HEK293 (cell line): ENCODE measurements around the gene HSD17B14.
A peak's percentile ranks its signal among the peaks of the same experiment; 100 is the strongest.

ENCODE experiments used
- EGR2 ChIP-seq: fragments of 450-650 bp; formaldehyde crosslinking; IDR thresholded peaks from 2 replicates; pipeline ENCODE4 v1.5.1; 2016; ENCODE audit warnings: low read depth, missing biosample characterization, missing genetic modification characterization
- GFI1B ChIP-seq: fragments of 450-650 bp; formaldehyde crosslinking; IDR thresholded peaks from 2 replicates; pipeline ENCODE4 v1.5.1; 2016; ENCODE audit warnings: missing biosample characterization, missing genetic modification characterization
- HOXC10 ChIP-seq: sonication (generic); formaldehyde crosslinking; IDR thresholded peaks from 2 replicates; pipeline ENCODE4 v1.8.1; 2023; ENCODE audit warnings: mild to moderate bottlenecking, missing genetic modification reagents
- INSM2 ChIP-seq: fragments of 450-650 bp; formaldehyde crosslinking; IDR thresholded peaks from 2 replicates; pipeline ENCODE4 v1.5.1; 2016; ENCODE audit warnings: missing biosample characterization, missing genetic modification characterization
- PRDM1 ChIP-seq: fragments of 450-650 bp; formaldehyde crosslinking; IDR thresholded peaks from 2 replicates; pipeline ENCODE4; 2016; ENCODE audit warnings: missing biosample characterization, missing genetic modification characterization
- SCRT1 ChIP-seq: fragments of 450-650 bp; formaldehyde crosslinking; IDR thresholded peaks from 2 replicates; pipeline ENCODE4 v1.5.1; 2016; ENCODE audit warnings: missing biosample characterization, missing genetic modification characterization, borderline replicate concordance
- TCF7L2 ChIP-seq: IDR thresholded peaks from 2 replicates; pipeline ENCODE4 v1.6.1; 2011; ENCODE audit warnings: low read depth, mild to moderate bottlenecking, inconsistent platforms, low read length, moderate library complexity, borderline replicate concordance
- ZBTB26 ChIP-seq: fragments of 450-650 bp; formaldehyde crosslinking; optimal IDR thresholded peaks from 2 replicates; pipeline ENCODE3; 2016; ENCODE audit warnings: missing biosample characterization, mild to moderate bottlenecking, missing genetic modification characterization
- ZFHX2 ChIP-seq: fragments of 450-650 bp; formaldehyde crosslinking; conservative IDR thresholded peaks from 2 replicates; pipeline ENCODE4 v1.5.1; 2016; ENCODE audit warnings: missing biosample characterization, missing genetic modification characterization
- ZNF121 ChIP-seq: fragments of 450-650 bp; formaldehyde crosslinking; IDR thresholded peaks from 2 replicates; pipeline ENCODE4 v1.5.1; 2016; ENCODE audit warnings: missing biosample characterization, missing genetic modification characterization
- ZNF138 ChIP-seq: fragments of 450-650 bp; formaldehyde crosslinking; IDR thresholded peaks from 2 replicates; pipeline ENCODE4 v1.5.1; 2016; ENCODE audit warnings: missing biosample characterization, missing genetic modification characterization, borderline replicate concordance
- ZNF16 ChIP-seq: fragments of 450-650 bp; formaldehyde crosslinking; IDR thresholded peaks from 2 replicates; pipeline ENCODE4 v1.5.1; 2016; ENCODE audit warnings: low read depth, missing biosample characterization, missing genetic modification characterization
- ZNF18 ChIP-seq: fragments of 450-650 bp; formaldehyde crosslinking; IDR thresholded peaks from 2 replicates; pipeline ENCODE4 v1.5.1; 2016; ENCODE audit warnings: missing biosample characterization, missing genetic modification characterization
- ZNF311 ChIP-seq: fragments of 450-650 bp; formaldehyde crosslinking; IDR thresholded peaks from 2 replicates; pipeline ENCODE4 v1.5.1; 2017; ENCODE audit warnings: missing biosample characterization, missing genetic modification characterization, borderline replicate concordance
- ZNF341 ChIP-seq: fragments of 450-650 bp; formaldehyde crosslinking; IDR thresholded peaks from 2 replicates; pipeline ENCODE4; 2016; ENCODE audit warnings: low read depth, missing biosample characterization, missing genetic modification characterization
- ZNF529 ChIP-seq: fragments of 450-650 bp; formaldehyde crosslinking; IDR thresholded peaks from 2 replicates; pipeline ENCODE4 v1.5.1; 2017; ENCODE audit warnings: missing genetic modification characterization, missing biosample characterization; ENCODE audit not compliant: insufficient replicate concordance
- ZNF549 ChIP-seq: fragments of 450-650 bp; IDR thresholded peaks from 2 replicates; pipeline ENCODE4 v1.5.1; 2018; ENCODE audit warnings: missing biosample characterization, missing genetic modification characterization, mild to moderate bottlenecking, inconsistent platforms, moderate library complexity
- ZNF561 ChIP-seq: fragments of 450-650 bp; IDR thresholded peaks from 2 replicates; pipeline ENCODE4 v1.5.1; 2018; ENCODE audit warnings: missing biosample characterization, missing genetic modification characterization, borderline replicate concordance
- ZNF600 ChIP-seq: fragments of 450-650 bp; formaldehyde crosslinking; IDR thresholded peaks from 2 replicates; pipeline ENCODE4 v1.5.1; 2016; ENCODE audit warnings: missing biosample characterization, missing genetic modification characterization
- ZNF621 ChIP-seq: fragments of 450-650 bp; formaldehyde crosslinking; IDR thresholded peaks from 2 replicates; pipeline ENCODE4 v1.5.1; 2017; ENCODE audit warnings: missing biosample characterization, missing genetic modification characterization
- ZNF660 ChIP-seq: fragments of 450-650 bp; IDR thresholded peaks from 2 replicates; pipeline ENCODE4 v1.5.1; 2018; ENCODE audit warnings: missing biosample characterization, mild to moderate bottlenecking, missing genetic modification characterization
- ZNF677 ChIP-seq: fragments of 450-650 bp; IDR thresholded peaks from 2 replicates; pipeline ENCODE4 v1.5.0; 2018; ENCODE audit warnings: missing biosample characterization, mild to moderate bottlenecking, missing genetic modification characterization, moderate library complexity
- TF ChIP-seq, protein P1 (sequence below): fragments of 450-650 bp; formaldehyde crosslinking; IDR thresholded peaks from 2 replicates; pipeline ENCODE4 v1.5.1; 2016; ENCODE audit warnings: missing biosample characterization, missing genetic modification characterization
- TF ChIP-seq, protein P2 (sequence below): fragments of 450-650 bp; formaldehyde crosslinking; IDR thresholded peaks from 2 replicates; pipeline ENCODE4 v1.5.1; 2016; ENCODE audit warnings: missing biosample characterization, missing genetic modification characterization
- TF ChIP-seq, protein P3 (sequence below): fragments of 450-650 bp; formaldehyde crosslinking; IDR thresholded peaks from 2 replicates; pipeline ENCODE4 v1.5.1; 2016; ENCODE audit warnings: missing biosample characterization, missing genetic modification characterization, borderline replicate concordance
- TF ChIP-seq, protein P4 (sequence below): fragments of 450-650 bp; formaldehyde crosslinking; IDR thresholded peaks from 2 replicates; pipeline ENCODE4 v1.5.1; 2016; ENCODE audit warnings: missing biosample characterization, missing genetic modification characterization

HSD17B14 gene

DNA sequence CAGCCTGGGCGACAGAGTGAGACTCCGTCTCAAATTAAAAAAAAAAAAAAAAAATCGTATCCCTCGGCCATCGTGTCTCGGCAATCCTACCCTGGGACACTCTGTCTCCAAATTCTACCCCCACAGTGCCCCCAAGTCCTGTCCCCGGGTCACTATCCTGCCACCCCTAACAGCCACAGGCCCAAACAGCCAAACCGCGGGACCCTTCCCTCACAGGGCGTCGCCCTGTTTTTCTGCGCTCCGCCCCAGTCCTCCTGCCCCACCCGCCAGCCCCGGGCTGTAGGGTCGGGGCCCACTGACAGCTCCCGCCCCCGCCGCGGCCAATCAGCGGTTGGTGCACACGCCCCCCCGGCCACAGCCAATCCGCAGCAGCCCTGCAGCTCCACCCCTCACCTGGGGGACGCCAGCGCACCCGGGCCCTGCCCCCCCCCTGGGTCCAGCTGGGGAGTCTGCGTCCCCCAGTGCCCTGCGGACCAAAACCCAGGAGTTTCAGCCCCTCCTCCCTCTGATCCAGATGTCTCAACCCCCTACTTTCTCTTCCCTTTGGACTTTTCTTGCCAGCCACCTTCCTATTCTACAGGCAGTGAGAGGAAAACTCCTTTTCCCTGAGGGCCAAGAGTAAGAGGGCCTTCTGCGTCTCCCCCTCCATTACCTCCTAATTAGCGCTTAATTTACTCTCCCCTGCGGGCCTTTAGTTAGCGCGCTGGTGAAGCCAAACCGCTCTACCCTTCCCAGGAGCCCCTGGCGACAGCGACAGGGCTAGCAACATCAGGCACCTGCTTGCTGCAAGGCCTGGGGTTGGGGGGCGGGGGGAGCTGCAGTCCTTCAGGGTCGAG, 24.0 kb downstream of the HSD17B14 start (continued):
- TF ChIP-seq TCF7L2: no peak
- 0 out of 2 replicates have a peak, but pooled peaks have one; percentile 33 for TF ChIP-seq ZNF341 (tag by site-specific recombination)
- no peak for TF ChIP-seq GFI1B (tag by site-specific recombination)
- 0 out of 2 replicates have a peak, but pooled peaks have one; percentile 47 for TF ChIP-seq ZNF121 (tag by site-specific recombination)
- TF ChIP-seq, protein P1, sequence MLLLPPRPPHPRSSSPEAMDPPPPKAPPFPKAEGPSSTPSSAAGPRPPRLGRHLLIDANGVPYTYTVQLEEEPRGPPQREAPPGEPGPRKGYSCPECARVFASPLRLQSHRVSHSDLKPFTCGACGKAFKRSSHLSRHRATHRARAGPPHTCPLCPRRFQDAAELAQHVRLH (tag by site-specific recombination): peak; percentile 9; the same call in 1 of the 2 replicates
- no peak for TF ChIP-seq INSM2 (tag by site-specific recombination)
- TF ChIP-seq ZNF311 (tag by site-specific recombination): no peak
- TF ChIP-seq ZNF16: no peak
- TF ChIP-seq ZNF660: no peak
- TF ChIP-seq ZNF561: 0 out of 2 replicates have a peak, but pooled peaks have one; percentile 39
- TF ChIP-seq ZNF621 (tag by site-specific recombination): no peak
- TF ChIP-seq PRDM1: peak; percentile 98
- TF ChIP-seq SCRT1: no peak
- TF ChIP-seq ZNF138 (tag by site-specific recombination): no peak
- TF ChIP-seq, protein P2, sequence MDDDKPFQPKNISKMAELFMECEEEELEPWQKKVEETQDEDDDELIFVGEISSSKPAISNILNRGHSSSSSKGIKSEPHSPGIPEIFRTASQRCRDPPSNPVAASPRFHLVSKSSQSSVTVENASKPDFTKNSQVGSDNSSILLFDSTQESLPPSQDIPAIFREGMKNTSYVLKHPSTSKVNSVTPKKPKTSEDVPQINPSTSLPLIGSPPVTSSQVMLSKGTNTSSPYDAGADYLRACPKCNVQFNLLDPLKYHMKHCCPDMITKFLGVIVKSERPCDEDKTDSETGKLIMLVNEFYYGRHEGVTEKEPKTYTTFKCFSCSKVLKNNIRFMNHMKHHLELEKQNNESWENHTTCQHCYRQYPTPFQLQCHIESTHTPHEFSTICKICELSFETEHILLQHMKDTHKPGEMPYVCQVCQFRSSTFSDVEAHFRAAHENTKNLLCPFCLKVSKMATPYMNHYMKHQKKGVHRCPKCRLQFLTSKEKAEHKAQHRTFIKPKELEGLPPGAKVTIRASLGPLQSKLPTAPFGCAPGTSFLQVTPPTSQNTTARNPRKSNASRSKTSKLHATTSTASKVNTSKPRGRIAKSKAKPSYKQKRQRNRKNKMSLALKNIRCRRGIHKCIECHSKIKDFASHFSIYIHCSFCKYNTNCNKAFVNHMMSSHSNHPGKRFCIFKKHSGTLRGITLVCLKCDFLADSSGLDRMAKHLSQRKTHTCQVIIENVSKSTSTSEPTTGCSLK: no peak
- TF ChIP-seq, protein P3, sequence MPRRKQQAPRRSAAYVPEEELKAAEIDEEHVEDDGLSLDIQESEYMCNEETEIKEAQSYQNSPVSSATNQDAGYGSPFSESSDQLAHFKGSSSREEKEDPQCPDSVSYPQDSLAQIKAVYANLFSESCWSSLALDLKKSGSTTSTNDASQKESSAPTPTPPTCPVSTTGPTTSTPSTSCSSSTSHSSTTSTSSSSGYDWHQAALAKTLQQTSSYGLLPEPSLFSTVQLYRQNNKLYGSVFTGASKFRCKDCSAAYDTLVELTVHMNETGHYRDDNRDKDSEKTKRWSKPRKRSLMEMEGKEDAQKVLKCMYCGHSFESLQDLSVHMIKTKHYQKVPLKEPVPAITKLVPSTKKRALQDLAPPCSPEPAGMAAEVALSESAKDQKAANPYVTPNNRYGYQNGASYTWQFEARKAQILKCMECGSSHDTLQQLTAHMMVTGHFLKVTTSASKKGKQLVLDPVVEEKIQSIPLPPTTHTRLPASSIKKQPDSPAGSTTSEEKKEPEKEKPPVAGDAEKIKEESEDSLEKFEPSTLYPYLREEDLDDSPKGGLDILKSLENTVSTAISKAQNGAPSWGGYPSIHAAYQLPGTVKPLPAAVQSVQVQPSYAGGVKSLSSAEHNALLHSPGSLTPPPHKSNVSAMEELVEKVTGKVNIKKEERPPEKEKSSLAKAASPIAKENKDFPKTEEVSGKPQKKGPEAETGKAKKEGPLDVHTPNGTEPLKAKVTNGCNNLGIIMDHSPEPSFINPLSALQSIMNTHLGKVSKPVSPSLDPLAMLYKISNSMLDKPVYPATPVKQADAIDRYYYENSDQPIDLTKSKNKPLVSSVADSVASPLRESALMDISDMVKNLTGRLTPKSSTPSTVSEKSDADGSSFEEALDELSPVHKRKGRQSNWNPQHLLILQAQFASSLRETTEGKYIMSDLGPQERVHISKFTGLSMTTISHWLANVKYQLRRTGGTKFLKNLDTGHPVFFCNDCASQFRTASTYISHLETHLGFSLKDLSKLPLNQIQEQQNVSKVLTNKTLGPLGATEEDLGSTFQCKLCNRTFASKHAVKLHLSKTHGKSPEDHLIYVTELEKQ (tag by site-specific recombination): no peak
- TF ChIP-seq ZFHX2 (tag by site-specific recombination): peak; percentile 66
- TF ChIP-seq ZBTB26 (tag by site-specific recombination): peak; percentile 37
- TF ChIP-seq ZNF600: peak; percentile 90
- TF ChIP-seq ZNF677 (tag by site-specific recombination): no peak
- peak; percentile 66 for TF ChIP-seq EGR2 (tag by site-specific recombination)
- TF ChIP-seq ZNF529: no peak
- no peak for TF ChIP-seq ZNF549
- TF ChIP-seq HOXC10 (CRISPR knock-in tag): no peak
- no peak for TF ChIP-seq ZNF18
- TF ChIP-seq, protein P4, sequence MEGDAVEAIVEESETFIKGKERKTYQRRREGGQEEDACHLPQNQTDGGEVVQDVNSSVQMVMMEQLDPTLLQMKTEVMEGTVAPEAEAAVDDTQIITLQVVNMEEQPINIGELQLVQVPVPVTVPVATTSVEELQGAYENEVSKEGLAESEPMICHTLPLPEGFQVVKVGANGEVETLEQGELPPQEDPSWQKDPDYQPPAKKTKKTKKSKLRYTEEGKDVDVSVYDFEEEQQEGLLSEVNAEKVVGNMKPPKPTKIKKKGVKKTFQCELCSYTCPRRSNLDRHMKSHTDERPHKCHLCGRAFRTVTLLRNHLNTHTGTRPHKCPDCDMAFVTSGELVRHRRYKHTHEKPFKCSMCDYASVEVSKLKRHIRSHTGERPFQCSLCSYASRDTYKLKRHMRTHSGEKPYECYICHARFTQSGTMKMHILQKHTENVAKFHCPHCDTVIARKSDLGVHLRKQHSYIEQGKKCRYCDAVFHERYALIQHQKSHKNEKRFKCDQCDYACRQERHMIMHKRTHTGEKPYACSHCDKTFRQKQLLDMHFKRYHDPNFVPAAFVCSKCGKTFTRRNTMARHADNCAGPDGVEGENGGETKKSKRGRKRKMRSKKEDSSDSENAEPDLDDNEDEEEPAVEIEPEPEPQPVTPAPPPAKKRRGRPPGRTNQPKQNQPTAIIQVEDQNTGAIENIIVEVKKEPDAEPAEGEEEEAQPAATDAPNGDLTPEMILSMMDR (tag by site-specific recombination): 0 out of 2 replicates have a peak, but pooled peaks have one; percentile 3
